Esophagus (tissue), 2 donors: ENCODE data around the gene TRPM3. TPM values are rescaled to one million over a fixed set of nuclear protein-coding genes. Genes with fewer than 3 reads are reported as not detected.

Experiments used
- H3K27ac ChIP-seq, 2 donors: one replicate each; pipeline ENCODE4 v1.5.1; 2013; ENCODE audit warnings: low read depth in 2 of 2, mild to moderate bottlenecking in 2 of 2, inconsistent platforms in 1 of 2, low read length in 1 of 2, moderate library complexity in 1 of 2
- H3K27me3 ChIP-seq, 2 donors: one replicate each; pipeline ENCODE4 v1.6.1; 2013; ENCODE audit warnings: low read length in 2 of 2, control low read depth in 1 of 2, mild to moderate bottlenecking in 1 of 2; ENCODE audit not compliant: insufficient read depth in 2 of 2, control insufficient read depth in 1 of 2
- H3K36me3 ChIP-seq, 2 donors: one replicate each; pipeline ENCODE4 v1.6.1; 2013; ENCODE audit warnings: low read length in 1 of 2; ENCODE audit not compliant: control insufficient read depth in 2 of 2, insufficient read depth in 2 of 2
- H3K4me1 ChIP-seq, 2 donors: one replicate each; pipeline ENCODE4 v1.6.1; 2013; ENCODE audit warnings: low read length in 1 of 2; ENCODE audit not compliant: control insufficient read depth in 2 of 2, insufficient read depth in 2 of 2
- H3K4me3 ChIP-seq, 2 donors: one replicate each; pipeline ENCODE4 v1.5.1; 2013; ENCODE audit warnings: low read length in 2 of 2, mild to moderate bottlenecking in 2 of 2, low read depth in 1 of 2, moderate library complexity in 1 of 2
- H3K9me3 ChIP-seq, 2 donors: one replicate each; pipeline ENCODE4 v1.6.1; 2013; ENCODE audit warnings: mild to moderate bottlenecking in 2 of 2, low read depth in 1 of 2, low read length in 1 of 2, moderate library complexity in 1 of 2; ENCODE audit not compliant: control insufficient read depth in 2 of 2, insufficient read depth in 1 of 2
- WGBS, 2 donors: extraction: QIAGEN DNeasy Blood & Tissue Kit; methylation state at CpG; one replicate each; pipeline ENCODE4 v1.1.7; 2013; 5-methylcytosine and 5-hydroxymethylcytosine counted together
- polyA plus RNA-seq, 2 donors: library from polyadenylated mRNA; stranded (reverse); fragments of 200-250 nt; gene quantifications; one replicate each; pipeline ENCODE4 v1.2.3, GENCODE V29; 2013
- donor health status: healthy with polysubstance abuse.
- donor health status: Bipolar disorder and iron deficiency.

Gene TRPM3
- polyA plus RNA-seq, 2 donors, result under 0.01 to 0.02 TPM

GRCh38 chr9:70603020-70603411 lies 518.4 kb downstream of the TRPM3 start:
- H3K36me3 ChIP-seq, result no peaks in the 10 kb centered on the region
- no peaks in the 10 kb centered on the region for H3K9me3 ChIP-seq
- no peaks in the 10 kb centered on the region for H3K27me3 ChIP-seq
- WGBS, 2 donors, result 81% methylated on average over 6 of the region's 6 CpGs
- H3K4me3 ChIP-seq, result no peak overlapping the region
- peaks cover 0 to 7% of the 10 kb centered on the region in 2 donors for H3K4me1 ChIP-seq
- no peak overlapping the region for H3K27ac ChIP-seq

DNA sequence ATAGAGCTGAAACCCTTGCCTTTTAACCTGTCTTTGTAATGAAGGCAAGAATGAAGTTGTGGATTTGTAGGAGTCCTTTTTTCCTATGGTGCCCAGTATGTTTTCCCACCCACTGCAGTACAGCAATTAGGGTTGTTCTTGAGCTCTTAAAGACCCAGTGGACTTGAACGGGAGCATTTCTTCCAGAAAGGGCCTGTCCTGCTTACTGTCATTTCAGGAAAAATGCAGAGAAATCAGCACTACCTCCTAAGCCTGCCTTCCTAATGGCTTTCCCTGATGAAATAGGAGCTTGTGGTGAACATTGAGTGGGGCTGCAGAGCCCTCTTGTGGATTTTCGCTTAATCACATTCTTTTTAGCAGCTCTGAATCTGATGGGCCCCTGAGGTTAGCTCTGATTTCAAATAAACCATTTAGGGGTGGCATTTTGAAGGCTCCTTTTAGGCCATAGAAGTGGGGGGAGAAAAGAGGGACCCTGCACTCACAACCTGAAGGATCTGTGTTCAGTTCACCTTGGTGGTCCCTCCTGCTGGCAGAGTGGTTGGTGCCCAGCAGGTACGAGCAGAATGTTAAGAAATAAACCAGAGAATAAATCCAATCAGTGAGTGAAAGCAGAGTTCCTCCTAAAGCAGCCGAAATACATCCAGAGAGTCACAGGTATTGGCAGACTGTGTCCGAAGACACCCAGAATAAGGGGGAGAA lies 519.0 kb downstream of the TRPM3 start:
- 48 to 49% methylated on average over 5 of the region's 5 CpGs for WGBS, 2 donors
- Histone ChIP-seq H3K4me1 (peaks cover 0 to 7% of the 10 kb centered on the region in 2 donors), H3K4me3 (no peak overlapping the region), H3K27me3 (no peaks in the 10 kb centered on the region), H3K9me3 (no peaks in the 10 kb centered on the region), H3K36me3 (no peaks in the 10 kb centered on the region), H3K27ac (peak overlapping the region; percentile 25 to 33)

- WGBS, 2 donors, result 30 to 35% methylated on average over 31 of the region's 31 CpGs
- Histone ChIP-seq H3K27me3 (no peaks in the 10 kb centered on the region), H3K9me3 (no peaks in the 10 kb centered on the region), H3K27ac (peak overlapping the region; percentile 57 to 89), H3K4me1 (peaks cover 0 to 7% of the 10 kb centered on the region in 2 donors), H3K4me3 (no peak overlapping the region), H3K36me3 (no peaks in the 10 kb centered on the region)
These were observed 520.1 kb downstream of the TRPM3 start for GRCh38 chr9:70601000-70601951.

GRCh38 chr9:70600506-70600905 lies 520.9 kb downstream of the TRPM3 start:
- 23 to 50% methylated on average over 1 of the region's 1 CpG for WGBS, 2 donors
- no peak overlapping the region for H3K4me3 ChIP-seq
- no peaks in the 10 kb centered on the region for H3K36me3 ChIP-seq
- H3K27me3 ChIP-seq, result no peaks in the 10 kb centered on the region
- H3K9me3 ChIP-seq, result no peaks in the 10 kb centered on the region
- H3K27ac ChIP-seq, result peak overlapping the region; percentile 57 to 89
- H3K4me1 ChIP-seq, result peaks cover 0 to 7% of the 10 kb centered on the region in 2 donors

- Histone ChIP-seq H3K4me3 (no peak overlapping the region), H3K27ac (no peak overlapping the region)
These were observed 523.5 kb downstream of the TRPM3 start for GRCh38 chr9:70597886-70598285.

GRCh38 chr9:70595211-70595610 lies 526.2 kb downstream of the TRPM3 start:
- H3K4me1 ChIP-seq, result no peaks in the 10 kb centered on the region
- no peaks in the 10 kb centered on the region for H3K36me3 ChIP-seq
- H3K27ac ChIP-seq, result no peak overlapping the region
- H3K9me3 ChIP-seq, result no peaks in the 10 kb centered on the region
- WGBS, 2 donors, result 67 to 75% methylated on average over 4 of the region's 4 CpGs
- no peak overlapping the region for H3K4me3 ChIP-seq
- H3K27me3 ChIP-seq, result no peaks in the 10 kb centered on the region

More at GRCh38 chr9:70597886-70598285, 523.5 kb downstream of the TRPM3 start:
- H3K9me3 ChIP-seq, result no peaks in the 10 kb centered on the region
- peaks cover 0 to 7% of the 10 kb centered on the region in 2 donors for H3K4me1 ChIP-seq
- no peaks in the 10 kb centered on the region for H3K36me3 ChIP-seq
- H3K27me3 ChIP-seq, result no peaks in the 10 kb centered on the region

GRCh38 chr9:70594386-70594944 lies 527.0 kb downstream of the TRPM3 start:
- Histone ChIP-seq H3K4me1 (no peaks in the 10 kb centered on the region), H3K9me3 (no peaks in the 10 kb centered on the region), H3K27ac (no peak overlapping the region), H3K4me3 (no peak overlapping the region), H3K36me3 (no peaks in the 10 kb centered on the region), H3K27me3 (no peaks in the 10 kb centered on the region)
- WGBS, 2 donors, result 85% methylated on average over 2 of the region's 2 CpGs

GRCh38 chr9:70593241-70593640 lies 528.2 kb downstream of the TRPM3 start:
- Histone ChIP-seq H3K4me3 (no peak overlapping the region), H3K36me3 (no peaks in the 10 kb centered on the region), H3K27me3 (no peaks in the 10 kb centered on the region), H3K4me1 (no peaks in the 10 kb centered on the region), H3K9me3 (no peaks in the 10 kb centered on the region), H3K27ac (no peak overlapping the region)

DNA sequence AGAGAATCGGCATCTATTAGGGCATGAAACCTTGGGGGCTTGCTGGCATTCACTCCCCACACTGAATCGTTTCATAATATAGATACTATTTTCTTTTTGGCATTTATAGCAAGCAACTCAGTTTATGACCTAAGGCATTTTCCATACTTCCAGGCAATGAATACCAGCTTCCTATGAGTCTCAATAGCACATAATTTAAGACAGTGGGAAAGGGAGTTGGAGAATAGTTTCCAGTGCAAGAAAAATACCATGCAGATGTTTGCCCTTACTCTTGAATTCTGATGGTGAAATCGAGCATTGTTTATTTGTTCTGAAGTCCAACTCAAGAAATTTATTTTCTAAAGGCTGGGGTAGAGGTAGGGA lies 531.1 kb downstream of the TRPM3 start:
- Histone ChIP-seq H3K27ac (peak overlapping the region in 1 of 2 donors; percentile 34), H3K36me3 (no peaks in the 10 kb centered on the region), H3K4me1 (no peaks in the 10 kb centered on the region), H3K4me3 (no peak overlapping the region), H3K27me3 (no peaks in the 10 kb centered on the region), H3K9me3 (no peaks in the 10 kb centered on the region)
- 45 to 60% methylated on average over 3 of the region's 3 CpGs for WGBS, 2 donors
